ENCODE data around the gene DYNC1I1.

DNA sequence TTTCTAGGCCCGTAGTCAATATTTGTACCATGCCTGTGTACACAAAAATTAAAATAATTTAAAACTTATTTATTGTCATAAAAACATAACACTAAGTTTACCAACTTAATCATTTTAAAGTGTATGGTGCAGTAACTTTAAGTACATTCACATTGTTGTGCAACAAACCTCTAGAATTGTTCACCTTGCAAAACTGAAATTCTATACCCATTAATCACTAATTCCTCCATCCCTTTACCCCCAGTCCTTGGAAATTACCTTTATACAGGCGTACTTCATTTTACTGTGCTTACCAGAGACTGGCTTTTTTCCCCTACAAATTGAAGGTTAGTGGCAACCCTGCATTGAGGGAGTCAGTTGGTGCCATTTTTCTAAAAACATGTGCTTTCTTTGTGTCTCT is 6.3 kb upstream of the DYNC1I1 start:
- TF ChIP-seq ZNF263 (CRISPR knock-in tag; IDR thresholded peaks at IDR 0.05): no peak
- TF ChIP-seq CTCF (CRISPR knock-in tag; IDR thresholded peaks at IDR 0.05): no peak

Measured in HepG2 (cell line).